Activated T-helper 9 cell treated with anti-CD3 and anti-CD28 coated beads, Interleukin-2, amount 50 U/mL, for 16 hours (primary cell): ENCODE data around the gene DMBT1.
"Not testable (repeated sequence)": the region's sequence is repeated elsewhere in the genome, so short reads cannot be mapped to it uniquely, and the experiment has no call there.

ENCODE experiments used
- DNase-seq: peaks from one replicate; pipeline ENCODE4 v3.0.0-alpha.2; 2020; ENCODE audit warnings: low read depth

The DMBT1 gene

DNA sequence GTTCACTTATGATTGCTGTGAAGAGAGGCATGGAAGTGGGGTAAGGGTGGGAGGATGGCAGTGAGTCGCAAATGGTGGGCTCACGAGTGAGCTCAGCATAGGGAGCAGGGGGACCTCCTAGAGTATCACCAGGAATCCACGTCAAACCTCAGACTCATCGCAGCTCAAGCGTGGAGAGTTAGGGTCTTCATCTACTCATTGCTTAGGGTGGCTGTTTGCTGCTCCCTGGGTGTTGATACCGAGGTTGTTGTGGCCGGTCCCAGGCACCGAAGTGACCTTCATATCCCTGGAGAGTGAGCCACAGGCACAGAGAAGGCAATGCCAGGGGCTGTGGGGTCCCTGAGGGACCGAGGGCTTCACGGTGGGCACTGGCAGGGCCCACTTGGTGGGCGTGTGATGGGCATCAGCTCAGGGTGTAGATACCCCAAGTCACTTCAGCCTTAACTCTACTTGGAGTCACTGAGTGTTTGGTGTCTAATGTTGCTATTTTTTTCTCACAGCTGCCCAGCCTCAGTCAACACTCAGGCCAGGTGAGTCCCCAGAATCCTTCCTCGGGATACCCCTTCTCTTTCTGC, 16.8 kb downstream of the DMBT1 start:
- no peak for DNase-seq

DNA sequence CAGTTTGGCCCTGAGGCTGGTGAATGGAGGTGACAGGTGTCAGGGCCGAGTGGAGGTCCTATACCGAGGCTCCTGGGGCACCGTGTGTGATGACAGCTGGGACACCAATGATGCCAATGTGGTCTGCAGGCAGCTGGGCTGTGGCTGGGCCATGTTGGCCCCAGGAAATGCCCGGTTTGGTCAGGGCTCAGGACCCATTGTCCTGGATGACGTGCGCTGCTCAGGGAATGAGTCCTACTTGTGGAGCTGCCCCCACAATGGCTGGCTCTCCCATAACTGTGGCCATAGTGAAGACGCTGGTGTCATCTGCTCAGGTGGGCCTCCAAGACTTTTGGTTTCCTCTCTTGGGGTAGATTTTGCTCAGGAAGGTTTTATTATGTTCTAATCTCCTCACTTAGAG, 25.5 kb downstream of the DMBT1 start:
- DNase-seq: not testable (repeated sequence)

DNA sequence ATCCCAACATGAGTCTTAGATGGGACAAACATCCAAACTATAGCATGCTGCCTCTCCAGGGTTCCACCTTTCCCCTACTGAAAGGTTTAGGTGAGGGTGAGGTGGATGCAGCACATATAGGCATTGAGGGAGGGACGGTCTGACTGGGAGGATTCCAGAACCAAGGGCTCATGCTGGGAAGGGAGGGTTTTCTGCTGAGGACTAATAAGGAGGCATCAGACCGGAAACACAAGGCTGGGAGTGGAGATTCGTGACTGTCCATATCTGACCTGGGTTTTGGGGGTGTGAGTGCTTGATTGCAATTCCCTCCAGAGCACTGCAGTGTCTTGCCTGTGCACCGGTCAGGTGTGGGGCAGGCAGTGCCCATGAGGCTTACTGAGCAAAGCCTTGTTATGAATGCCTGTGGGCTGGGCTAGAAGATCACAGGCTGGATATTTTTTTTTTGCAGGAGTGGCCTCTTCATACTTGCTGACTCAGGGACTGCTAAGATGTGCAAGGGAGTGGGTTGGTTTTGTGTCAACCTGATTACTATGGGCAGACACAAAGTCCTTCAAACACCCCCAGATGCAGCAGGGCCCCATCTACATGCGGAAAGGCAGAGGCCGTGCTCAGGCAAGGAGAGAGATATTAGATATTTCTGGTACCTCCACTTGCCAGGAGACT, 26.7 kb downstream of the DMBT1 start:
- DNase-seq: no peak

DNA sequence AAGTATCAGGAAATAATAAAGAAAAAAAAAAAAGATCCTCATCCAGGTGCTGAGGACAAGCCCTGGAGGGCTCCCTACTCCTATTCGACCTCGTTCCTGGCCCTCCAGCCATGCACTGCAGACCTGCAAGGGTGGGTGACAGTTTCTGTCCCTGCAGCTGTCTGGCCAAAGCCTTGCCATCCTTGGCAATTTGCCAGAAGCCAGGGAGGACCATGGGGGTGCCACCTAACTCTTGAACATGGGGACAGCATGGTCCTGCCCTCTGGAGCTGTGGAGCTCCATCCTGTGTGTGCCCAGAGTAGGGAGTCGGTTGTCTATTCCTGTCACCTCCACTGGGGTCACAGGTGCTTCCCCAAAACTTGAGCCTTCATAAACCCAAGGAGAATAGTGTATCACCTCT, 27.8 kb downstream of the DMBT1 start:
- DNase-seq: no peak

DNA sequence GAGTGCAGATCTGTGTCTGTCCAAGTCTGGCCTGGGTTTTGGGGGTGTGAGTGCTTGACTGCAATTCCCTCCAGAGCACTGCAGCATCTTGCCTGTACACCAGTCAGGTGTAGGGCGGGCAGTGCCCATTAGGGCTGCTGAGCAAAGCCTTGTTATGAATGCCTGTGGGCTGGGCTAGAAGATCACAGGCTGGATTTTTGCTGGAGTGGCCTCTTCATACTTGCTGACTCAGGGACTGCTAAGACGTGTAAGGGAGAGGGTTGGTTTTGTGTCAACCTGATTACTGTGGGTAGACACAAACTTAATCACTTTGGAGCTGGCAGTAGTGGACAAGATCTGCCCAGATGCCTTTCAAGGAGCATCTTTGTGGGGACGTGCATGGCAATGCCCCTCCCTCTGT, 29.6 kb downstream of the DMBT1 start:
- DNase-seq: no peak

DNA sequence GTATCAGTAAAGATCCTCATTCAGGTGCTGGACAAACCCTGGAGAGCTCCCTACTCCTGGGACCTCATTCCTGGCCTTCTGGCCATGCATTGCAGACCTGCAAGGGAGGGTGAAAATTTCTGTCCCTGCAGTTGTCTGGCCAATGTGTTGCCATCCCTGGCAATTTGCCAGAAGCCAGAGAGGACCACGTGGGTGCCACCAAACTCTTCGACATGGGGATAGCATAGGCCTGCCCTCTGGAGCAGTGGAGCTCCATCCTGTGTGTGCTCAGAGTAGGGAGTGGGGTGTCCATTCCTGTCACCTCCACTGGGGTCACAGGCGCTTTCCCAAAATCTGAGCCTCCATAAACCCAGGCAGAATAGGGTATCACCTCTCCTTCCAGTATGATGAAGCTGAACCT, 31.2 kb downstream of the DMBT1 start:
- DNase-seq: no peak

DNA sequence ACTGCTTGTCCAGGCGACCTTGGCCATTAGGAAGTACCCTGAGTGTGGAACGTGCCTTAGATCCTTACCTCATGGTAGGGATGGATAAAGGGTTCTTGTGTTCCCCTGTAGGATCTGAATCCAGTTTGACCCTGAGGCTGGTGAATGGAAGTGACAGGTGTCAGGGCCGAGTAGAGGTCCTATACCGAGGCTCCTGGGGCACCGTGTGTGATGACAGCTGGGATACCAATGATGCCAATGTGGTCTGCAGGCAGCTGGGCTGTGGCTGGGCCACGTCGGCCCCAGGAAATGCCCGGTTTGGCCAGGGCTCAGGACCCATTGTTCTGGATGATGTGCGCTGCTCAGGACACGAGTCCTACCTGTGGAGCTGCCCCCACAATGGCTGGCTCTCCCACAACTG, 31.6 kb downstream of the DMBT1 start:
- DNase-seq: no peak

DNA sequence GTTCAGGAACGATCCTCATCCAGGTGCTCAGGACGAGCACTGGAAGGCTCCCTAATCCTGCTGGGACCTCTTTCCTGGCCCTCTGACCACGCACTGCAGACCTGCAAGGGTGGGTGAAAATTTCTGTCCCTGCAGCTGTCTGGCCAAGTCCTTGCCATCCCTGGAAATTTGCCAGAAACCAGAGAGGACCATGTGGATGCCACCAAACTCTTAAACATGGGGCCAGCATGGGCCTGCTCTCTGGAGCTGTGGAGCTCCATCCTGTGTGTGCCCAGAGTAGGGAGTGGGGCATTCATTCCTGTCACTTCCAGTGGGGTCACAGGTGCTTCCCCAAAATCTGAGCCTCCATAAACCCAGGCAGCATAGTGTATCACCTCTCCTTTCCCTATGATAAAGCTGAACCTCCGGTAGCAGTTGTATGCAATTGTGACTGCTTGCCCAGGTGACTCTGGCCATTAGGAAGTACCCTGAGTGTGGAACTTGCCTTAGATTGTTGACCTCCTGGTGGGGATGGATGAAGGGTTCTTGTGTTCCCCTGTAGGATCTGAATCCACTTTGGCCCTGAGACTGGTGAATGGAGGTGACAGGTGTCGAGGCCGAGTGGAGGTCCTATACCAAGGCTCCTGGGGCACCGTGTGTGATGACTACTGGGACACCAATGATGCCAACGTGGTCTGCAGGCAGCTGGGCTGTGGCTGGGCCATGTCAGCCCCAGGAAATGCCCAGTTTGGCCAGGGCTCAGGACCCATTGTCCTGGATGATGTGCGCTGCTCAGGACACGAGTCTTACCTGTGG, 57.1 kb downstream of the DMBT1 start:
- DNase-seq: no peak

DNA sequence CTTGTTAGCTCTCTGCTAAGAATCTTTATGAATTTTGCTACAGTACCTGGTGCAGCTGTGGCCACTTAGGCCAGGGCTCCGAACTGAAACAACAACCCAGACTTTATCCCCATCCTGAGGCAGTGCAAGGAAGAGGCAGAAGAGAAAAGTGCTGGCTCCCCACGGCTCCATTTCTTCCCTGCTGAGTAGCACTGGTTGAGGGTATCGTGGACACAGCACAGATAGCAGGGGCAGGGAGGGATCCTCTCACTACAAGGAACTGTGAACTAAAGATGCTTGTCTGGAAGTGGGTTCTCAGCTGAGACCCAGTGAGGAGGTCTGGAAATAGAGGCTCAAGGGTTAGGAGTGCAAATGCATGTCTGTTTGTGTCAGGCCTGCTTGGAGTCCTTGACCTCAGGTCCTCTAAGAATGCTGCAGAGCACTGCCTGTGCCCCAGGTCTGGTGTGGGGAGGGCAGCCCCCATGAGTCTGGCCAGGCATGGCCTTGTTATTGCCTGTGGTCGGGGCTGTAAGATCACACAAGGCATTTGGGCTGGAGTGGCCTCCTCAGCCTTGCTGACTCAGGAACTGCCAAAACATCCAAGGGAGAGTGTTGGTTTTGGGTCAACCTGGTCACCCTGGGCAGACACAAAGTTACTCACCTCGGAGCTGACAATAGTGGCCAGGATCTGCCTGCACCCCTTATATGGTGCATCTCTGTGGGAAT, 58.1 kb downstream of the DMBT1 start:
- DNase-seq: no peak

DNA sequence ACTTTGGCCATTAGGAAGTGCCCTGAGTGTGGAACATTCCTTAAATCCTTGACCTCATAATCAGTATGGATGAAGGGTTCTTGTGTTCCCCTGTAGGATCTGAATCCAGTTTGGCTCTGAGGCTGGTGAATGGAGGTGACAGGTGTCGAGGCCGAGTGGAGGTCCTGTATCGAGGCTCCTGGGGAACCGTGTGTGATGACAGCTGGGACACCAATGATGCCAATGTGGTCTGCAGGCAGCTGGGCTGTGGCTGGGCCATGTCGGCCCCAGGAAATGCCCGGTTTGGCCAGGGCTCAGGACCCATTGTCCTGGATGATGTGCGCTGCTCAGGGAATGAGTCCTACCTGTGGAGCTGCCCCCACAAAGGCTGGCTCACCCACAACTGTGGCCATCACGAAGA, 60.4 kb downstream of the DMBT1 start:
- DNase-seq: not testable (repeated sequence)

DNA sequence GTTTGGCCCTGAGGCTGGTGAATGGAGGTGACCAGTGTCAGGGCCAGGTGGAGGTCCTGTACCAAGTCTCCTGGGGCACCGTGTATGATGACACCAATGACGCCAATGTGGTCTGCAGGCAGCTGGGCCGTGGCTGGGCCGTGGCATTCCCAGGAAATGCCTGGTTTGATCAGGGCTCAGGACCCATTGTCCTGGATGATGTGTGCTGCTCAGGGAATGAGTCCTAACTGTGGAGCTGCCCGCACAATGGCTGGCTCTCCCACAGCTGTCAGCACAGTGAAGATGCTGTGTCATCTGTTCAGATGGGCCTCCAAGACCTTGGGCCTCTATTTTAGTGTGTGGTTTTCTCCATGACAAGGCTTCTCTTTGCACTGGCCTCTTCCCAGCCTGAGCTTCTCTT, 64.0 kb downstream of the DMBT1 start:
- DNase-seq: no peak

DNA sequence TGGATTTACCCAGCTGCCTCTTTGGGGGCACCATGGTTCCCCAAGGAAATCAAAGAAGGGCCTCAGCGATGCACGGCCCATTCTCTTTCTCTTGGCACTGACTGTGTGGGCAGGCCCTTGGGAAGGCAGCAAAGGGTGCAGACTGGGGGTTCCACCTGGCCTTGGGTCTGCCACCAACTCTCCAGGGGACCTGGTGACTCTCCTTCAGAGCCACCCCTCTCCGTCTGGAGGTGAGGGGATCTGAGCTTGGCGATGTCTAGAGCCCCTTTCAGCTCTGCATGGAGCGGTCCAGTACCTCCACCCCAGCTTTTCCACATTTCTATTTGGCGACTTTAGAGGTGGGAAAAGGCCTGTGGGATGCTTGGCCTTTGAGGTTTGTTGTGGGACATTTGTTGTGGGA, 70.0 kb downstream of the DMBT1 start:
- no peak for DNase-seq

DNA sequence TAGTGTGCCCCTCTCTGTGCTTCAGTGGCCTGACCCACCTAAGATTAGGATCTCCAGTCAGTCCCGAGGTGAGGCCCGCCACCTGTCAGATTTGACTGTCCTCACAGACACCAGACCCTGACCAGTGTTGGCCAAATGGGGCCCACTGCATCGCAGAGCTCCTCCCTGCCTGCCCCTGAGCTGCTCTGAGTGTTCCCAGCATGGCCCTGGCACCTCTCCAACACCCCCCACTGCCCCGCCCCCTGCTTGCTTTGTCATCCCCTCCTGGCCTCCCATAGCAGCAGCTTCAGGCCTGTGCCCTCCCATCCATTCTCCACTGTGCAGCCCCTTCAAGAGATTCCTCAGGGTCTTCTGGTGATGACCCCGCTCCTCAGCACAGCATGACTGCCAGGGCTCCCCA, 71.5 kb downstream of the DMBT1 start:
- no peak for DNase-seq

DNA sequence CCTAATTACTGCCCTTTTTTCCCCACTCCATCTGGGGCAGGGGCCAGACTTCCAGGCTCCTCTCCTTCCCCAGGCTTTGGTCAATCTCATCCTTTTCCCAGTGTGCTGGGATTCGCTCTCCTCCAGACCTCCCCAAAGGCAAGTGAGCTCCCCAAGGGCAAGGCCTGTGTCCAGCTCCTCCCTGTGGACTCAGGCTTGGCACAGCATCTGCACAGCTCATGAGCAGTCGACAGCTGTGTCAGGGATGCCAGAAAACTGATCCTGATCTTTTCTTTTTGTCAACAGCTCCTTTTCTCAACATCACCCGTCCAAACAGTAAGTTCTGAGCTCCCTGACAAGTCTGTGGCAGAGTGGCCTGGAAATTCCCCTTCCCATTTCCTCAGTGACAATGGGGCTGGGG, 72.0 kb downstream of the DMBT1 start:
- DNase-seq: no peak

DNA sequence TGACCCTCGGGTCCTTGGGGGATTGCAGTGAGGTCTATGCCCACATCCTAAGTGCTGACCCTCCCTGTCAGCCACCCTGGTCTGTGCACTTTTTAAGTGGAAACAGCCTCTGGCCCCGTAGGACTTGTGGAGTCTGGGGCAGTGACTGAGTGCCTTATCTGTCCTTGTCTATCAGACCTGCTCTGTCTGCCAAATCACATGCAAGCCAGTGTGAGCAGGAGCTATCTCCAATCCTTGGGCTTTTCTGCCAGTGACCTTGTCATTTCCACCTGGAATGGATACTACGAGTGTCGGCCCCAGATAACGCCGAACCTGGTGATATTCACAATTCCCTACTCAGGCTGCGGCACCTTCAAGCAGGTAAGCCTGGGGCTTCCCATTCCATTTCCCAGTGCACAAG, 76.4 kb downstream of the DMBT1 start:
- DNase-seq: no peak

DNA sequence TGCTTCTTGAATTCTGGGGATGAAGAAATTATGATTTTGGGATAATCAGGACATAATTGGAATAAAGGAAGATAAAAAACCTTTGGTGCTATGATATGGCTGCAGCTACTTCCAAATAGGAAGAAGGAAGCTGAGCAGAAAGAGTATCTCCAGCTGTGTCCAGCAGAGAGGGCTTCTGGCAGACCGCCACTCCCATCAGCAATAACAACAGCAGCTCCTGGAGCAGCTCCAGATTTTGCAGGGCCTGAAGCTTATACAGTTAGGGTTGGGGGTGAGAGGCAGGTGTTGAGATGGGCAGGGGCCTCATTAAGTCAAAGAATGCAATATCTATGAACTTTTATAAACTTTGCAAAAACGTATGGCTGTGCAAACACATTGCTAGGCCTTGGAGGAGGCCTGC, 76.8 kb downstream of the DMBT1 start:
- no peak for DNase-seq

DNA sequence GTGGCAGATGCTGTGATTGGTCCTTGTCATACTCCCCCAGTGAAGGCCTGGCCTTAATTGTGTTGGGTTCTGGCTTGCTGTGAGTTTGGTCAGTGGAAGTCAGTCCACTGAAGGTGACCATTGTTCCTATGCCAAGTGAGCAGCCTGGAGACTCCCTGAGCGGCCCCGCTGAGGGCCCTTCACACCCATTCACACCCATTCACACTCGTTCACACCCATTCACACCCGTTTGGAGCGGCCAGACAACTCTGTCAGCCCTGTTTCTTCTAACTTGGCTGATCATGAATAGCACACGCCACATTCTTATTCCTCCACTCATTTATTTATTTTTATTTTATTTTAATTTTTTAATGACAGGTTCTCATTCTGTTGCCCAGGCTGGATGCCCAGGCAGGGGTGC, 77.6 kb downstream of the DMBT1 start:
- no peak for DNase-seq

DNA sequence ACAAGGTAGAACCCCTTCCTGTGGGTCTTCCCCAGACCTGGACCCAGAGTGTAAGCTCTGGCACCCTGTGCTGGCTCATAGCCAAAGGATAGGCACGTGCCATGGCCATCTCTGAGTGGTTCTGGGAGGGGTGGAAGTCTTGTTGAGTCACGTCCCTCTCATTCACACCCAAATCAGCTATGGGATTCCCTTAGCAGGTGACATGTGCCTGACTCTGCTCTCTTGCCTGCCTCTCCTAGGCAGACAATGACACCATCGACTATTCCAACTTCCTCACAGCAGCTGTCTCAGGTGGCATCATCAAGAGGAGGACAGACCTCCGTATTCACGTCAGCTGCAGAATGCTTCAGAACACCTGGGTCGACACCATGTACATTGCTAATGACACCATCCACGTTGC, 79.2 kb downstream of the DMBT1 start:
- DNase-seq: no peak

DNA sequence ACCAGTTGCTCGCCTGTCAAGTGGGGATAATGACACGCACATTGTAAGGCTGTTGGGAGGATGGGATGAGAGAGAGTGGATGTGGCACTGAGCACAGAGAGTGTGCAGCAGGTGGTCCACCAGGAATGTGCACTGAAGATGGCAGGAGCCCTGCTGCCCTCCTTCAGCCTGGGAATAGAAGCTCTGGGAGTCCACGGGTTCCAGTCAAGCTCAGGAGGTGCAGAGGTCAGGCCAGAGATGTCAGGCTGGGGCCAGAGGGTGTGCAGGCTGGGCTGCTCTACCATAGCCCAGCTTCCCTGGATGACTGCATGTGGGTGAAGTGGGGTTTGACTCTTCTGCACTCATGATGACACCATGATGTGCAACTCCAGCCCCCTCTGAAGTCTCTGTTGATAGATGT, 80.4 kb downstream of the DMBT1 start:
- no peak for DNase-seq

DNA sequence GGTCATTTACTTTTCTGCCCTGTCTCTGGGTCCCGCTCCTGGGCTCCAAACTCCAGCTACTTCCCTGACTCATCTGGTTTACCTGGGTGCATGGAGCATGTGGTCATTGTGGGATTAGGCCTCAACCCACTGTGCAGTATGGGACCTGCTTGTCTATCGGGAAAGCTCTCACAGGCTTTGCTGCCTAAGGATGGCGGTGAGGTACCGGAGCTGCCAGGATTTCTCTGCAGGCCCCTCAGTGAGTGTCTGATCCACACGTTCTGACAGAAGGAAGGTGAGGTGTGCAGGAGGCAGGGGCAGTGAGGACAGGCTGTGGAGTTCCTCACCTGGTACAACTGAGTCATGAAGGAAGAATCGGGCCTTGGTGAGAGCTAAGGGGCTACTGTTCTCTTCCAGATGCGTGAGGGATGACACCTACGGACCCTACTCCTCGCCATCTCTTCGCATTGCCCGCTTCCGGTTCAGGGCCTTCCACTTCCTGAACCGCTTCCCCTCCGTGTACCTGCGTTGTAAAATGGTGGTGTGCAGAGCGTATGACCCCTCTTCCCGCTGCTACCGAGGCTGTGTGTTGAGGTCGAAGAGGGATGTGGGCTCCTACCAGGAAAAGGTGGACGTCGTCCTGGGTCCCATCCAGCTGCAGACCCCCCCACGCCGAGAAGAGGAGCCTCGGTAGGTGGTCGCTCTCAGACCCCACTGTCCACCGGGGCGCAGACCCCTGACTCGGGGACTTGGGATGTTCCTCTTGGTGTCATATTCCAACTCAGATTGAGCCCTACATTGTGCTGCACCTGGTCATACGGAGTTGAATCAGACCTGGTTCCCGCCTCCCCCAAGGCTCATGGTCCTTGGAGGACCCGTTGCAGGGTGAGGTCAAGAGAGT, 82.4 kb downstream of the DMBT1 start:
- DNase-seq: no peak

DNA sequence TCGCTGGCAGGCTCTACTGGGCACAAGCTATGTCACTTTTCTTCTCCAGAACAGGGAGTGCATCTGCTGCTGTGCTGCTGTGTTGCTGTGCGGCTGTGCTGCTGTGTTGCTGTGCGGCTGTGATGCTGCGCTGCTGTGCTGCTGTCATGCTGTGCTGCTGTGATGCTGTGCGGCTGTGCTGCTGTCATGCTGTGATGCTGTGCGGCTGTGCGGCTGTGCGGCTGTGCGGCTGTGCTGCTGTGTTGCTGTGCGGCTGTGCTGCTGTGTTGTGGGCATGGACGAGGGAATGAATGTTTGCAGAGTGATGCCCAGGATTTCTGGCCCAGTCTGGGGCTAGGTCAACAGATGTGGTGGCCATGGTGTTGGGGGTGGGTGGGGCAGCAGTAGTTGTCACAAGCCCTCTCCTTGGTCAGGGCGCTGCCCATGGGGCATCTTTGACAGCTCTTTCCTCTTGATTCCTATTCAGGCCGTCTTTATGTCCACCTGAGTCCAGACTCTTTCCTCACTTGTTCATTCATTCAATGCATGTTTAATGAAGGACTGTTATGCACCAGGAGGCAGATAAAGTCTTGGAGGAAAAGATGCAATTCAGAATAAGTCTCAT, 83.5 kb downstream of the DMBT1 start:
- DNase-seq: no peak
